Bronchial epithelial cell (primary cell): ENCODE data around the gene ZKSCAN8. TPM values are rescaled to one million over a fixed set of nuclear protein-coding genes. Genes with fewer than 3 reads are reported as not detected.

Experiments
- DNase-seq: peaks from one replicate; pipeline ENCODE4 v3.0.0-alpha.2; 2010; ENCODE audit warnings: low read depth
- FAIRE-seq: peaks from 2 replicates; lab custom pipeline; 2011; peaks lifted over from hg19 to GRCh38; lab: Jason Lieb, UNC
- H3K27me3 ChIP-seq: 2 replicates; pipeline ENCODE4 v1.5.1; 2011; ENCODE audit warnings: low read length; ENCODE audit not compliant: control insufficient read depth, insufficient read depth
- H3K36me3 ChIP-seq: 2 replicates; pipeline ENCODE4 v1.5.1; 2011; ENCODE audit warnings: low read length; ENCODE audit not compliant: control insufficient read depth, insufficient read depth
- H3K4me3 ChIP-seq: 2 replicates; pipeline ENCODE4 v1.5.1; 2011; ENCODE audit warnings: mild to moderate bottlenecking, low read depth, low read length, control low read depth
- CTCF ChIP-seq: IDR thresholded peaks from 2 replicates; pipeline ENCODE4 v1.5.1; 2011; ENCODE audit warnings: mild to moderate bottlenecking, moderate library complexity, low read length, control low read depth, inconsistent platforms; ENCODE audit not compliant: insufficient read depth, severe bottlenecking
- total RNA-seq: library from RNA; depleted of rRNA; stranded (reverse); fragments of >200 nt; gene quantifications from 2 replicates; pipeline ENCODE4 v1.2.1, GENCODE V29; 2014

ZKSCAN8 gene
- total RNA-seq, 1 donor from 2014 or later, result 9.7 TPM

- no peak for DNase-seq
- no peak for TF ChIP-seq CTCF
- Histone ChIP-seq H3K4me3 (no peak overlapping the region), H3K27me3 (peaks cover 1% of the 10 kb centered on the region), H3K36me3 (no peaks in the 10 kb centered on the region)
- no peak for FAIRE-seq
Observed at GRCh38 chr6:28203201-28203600, 61.5 kb downstream of the ZKSCAN8 start.

DNA sequence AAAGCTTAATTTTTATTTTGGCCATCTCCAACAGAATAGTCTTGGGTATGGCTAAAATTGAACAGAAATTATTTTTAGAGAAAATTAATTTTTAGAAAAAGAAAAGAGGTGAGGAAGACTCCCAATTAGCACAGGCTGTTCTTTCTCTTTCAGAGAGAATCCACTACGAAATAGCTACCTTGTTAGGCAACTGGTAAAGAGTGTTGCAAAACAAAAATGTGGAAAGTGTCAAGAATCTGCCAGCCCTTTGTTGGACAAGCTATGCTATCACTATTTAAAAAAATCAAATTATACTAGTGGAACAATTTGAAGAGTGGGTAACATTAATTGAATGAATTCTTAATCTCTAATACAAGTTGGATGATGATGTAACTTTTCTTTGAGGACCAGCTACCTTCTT, 64.2 kb downstream of the ZKSCAN8 start:
- no peak for FAIRE-seq
- Histone ChIP-seq H3K4me3 (no peak overlapping the region), H3K36me3 (no peaks in the 10 kb centered on the region), H3K27me3 (peaks cover 3% of the 10 kb centered on the region)
- DNase-seq, result no peak
- no peak for TF ChIP-seq CTCF

DNA sequence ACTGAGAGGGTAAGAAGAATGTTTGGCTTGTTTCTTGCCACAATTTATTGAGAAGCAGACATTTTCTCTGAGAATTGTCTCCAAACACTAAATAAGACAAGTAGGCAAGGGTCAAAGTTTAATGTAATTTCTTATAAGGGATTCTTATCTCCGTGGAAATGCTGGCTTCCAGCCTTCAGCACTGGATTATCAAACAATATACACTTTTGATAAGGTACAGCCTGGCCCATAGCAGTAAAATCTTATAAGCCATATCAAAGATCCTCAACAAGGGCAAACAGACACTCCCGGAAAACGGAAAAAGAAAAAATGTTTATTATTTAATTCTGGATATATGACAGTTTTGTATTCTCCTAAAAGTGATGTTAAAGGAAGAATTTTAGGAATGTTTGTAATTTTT, 64.8 kb downstream of the ZKSCAN8 start:
- FAIRE-seq (no peak), DNase-seq (no peak)
- Histone ChIP-seq H3K36me3 (no peaks in the 10 kb centered on the region), H3K4me3 (no peak overlapping the region), H3K27me3 (peaks cover 3% of the 10 kb centered on the region)
- TF ChIP-seq CTCF, result no peak

GRCh38 chr6:28206928-28207509, 65.3 kb downstream of the ZKSCAN8 start:
- Histone ChIP-seq H3K4me3 (peak overlapping the region; percentile 40), H3K27me3 (peaks cover 3% of the 10 kb centered on the region), H3K36me3 (no peaks in the 10 kb centered on the region)
- DNase-seq (no peak), FAIRE-seq (no peak)
- TF ChIP-seq CTCF, result no peak

DNA sequence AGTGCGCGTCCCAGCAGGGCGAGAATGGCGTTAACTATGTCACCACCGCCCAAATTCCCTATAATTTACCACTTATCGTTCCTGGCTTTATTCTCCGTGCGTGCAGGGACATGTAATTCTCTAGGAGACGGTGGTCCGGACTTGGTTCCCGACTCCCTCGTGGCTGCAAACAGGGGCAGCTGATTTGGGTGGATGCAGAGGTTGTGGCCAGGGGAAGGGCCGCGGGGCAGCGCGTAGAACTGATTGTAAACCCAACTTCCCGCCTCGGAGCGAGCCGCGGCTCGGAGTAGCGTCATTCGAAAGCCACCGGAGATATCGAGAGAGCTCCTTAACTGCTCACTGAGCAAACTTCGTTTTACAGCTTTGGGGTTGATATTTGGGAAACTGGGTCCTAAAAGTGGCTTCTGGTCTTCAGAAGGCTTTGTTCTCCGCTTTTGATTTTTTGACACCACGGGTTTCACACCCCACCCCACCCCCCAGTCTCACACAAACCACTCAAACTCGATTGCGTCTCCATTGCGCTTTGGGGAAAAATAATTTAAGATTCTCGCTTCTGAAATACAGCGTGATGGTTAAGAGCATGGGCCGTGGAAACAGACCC, 65.9 kb downstream of the ZKSCAN8 start:
- DNase-seq (peak; percentile 31), FAIRE-seq (no peak)
- Histone ChIP-seq H3K27me3 (peaks cover 3% of the 10 kb centered on the region), H3K36me3 (no peaks in the 10 kb centered on the region), H3K4me3 (peak overlapping the region; percentile 40)
- TF ChIP-seq CTCF, result no peak
